Right cardiac atrium (tissue), 5 donors: ENCODE results near the gene HMGN1. TPM values are rescaled to one million over a fixed set of nuclear protein-coding genes. Genes with fewer than 3 reads are reported as not detected.

ENCODE experiments used
- ATAC-seq, 2 donors: fragments of 200-7000 bp; cut with Tn5 transposase; one replicate each; pipeline versions ENCODE4 v1.8.0 to v1.9.1; 2020; ENCODE audit warnings: moderate library complexity in 2 of 2, mild to moderate bottlenecking in 1 of 2
- DNase-seq, 3 donors: peaks; one replicate each; pipeline ENCODE4 v3.0.0-alpha.2; 2020
- H3K27ac ChIP-seq: one replicate; pipeline ENCODE4 v1.5.1; 2013; ENCODE audit warnings: mild to moderate bottlenecking, low read length, control low read depth, moderate library complexity
- H3K27me3 ChIP-seq: one replicate; pipeline ENCODE4 v1.6.1; 2013; ENCODE audit not compliant: control insufficient read depth, insufficient read depth
- H3K4me1 ChIP-seq: one replicate; pipeline ENCODE4 v1.6.1; 2013; ENCODE audit warnings: low read length; ENCODE audit not compliant: control insufficient read depth, insufficient read depth
- H3K4me3 ChIP-seq: one replicate; pipeline ENCODE4 v1.5.1; 2013; ENCODE audit warnings: low read length, control low read depth
- H3K9me3 ChIP-seq: one replicate; pipeline ENCODE4 v1.6.1; 2013; ENCODE audit warnings: low read length; ENCODE audit not compliant: control insufficient read depth
- WGBS: extraction: QIAGEN DNeasy Blood & Tissue Kit; methylation state at CpG from one replicate; pipeline ENCODE4 v1.1.7; 2013; 5-methylcytosine and 5-hydroxymethylcytosine counted together
- intact Hi-C, 4 donors: fragments of 100-400 bp; cut with DNase I; formaldehyde crosslinking; loops; one replicate each; pipeline versions ENCODE4 v1.11.0 to v1.14.0; 2022 to 2023
- polyA plus RNA-seq: library from polyadenylated mRNA; stranded (reverse); fragments of 200-250 nt; gene quantifications from one replicate; pipeline ENCODE4 v1.2.3, GENCODE V29; 2013
- total RNA-seq, 4 donors: library from RNA; stranded (reverse); fragmentation: NEBNext Ultra II Directional; extraction: Animal tissue kit (Norgen Biotek cat#: 25700); gene quantifications; one replicate each; pipeline ENCODE4 v1.2.1, GENCODE V29; 2021
- donor health status: healthy with polysubstance abuse.
- donor health status: DM: no; HTN: yes; CAD: no.
- donor health status: DM: no; HTN: no; CAD: no.
- donor health status: DM: no; HTN: yes; CAD: no; lungs with severe emphysema.
- donor health status: DM: yes; HTN: yes; CAD: no.

The HMGN1 gene
- total and polyA plus RNA-seq, 5 donors: 50.7 to 84.6 (median 78.2) TPM

GRCh38 chr21:39315603-39316445 lies 33.1 kb downstream of the HMGN1 start:
- Histone ChIP-seq H3K27ac (no peak overlapping the region), H3K9me3 (no peaks in the 10 kb centered on the region), H3K4me1 (peaks cover 8% of the 10 kb centered on the region), H3K27me3 (no peaks in the 10 kb centered on the region), H3K4me3 (no peak overlapping the region)
- ATAC-seq (no peak), DNase-seq (no peak)
- WGBS: 76% methylated on average over 9 of the region's 9 CpGs
- intact Hi-C loops: loop anchor here in 3 of 4 donors (2.0 to 10.0 kb wide), 2 partner anchors 65 to 69 kb away; a partner anchor contains a TSS

GRCh38 chr21:39314143-39315027 lies 34.5 kb downstream of the HMGN1 start:
- peaks cover 4% of the 10 kb centered on the region for H3K4me1 ChIP-seq
- intact Hi-C loops: loop anchor here (2.0 to 10.0 kb wide), 3 partner anchors 33 to 70 kb away; partner anchors contain the start of gene HMGN1 (in 2 of the 4)

GRCh38 chr21:39313571-39314142 lies 35.2 kb downstream of the HMGN1 start, which contains the start of gene BRWD1:
BRWD1 (minus strand) TSS chr21:39313632; CDS start chr21:39313491, 141 bp downstream.
- ATAC-seq (peak; percentile 83 to 84), DNase-seq (peak; percentile 86 to 95 (median 94))
- Histone ChIP-seq H3K27ac (peak within 1 kb of the TSS; percentile 93), H3K4me1 (peaks cover 4% of the 10 kb centered on the region), H3K27me3 (no peaks in the 10 kb centered on the region), H3K9me3 (no peaks in the 10 kb centered on the region), H3K4me3 (peak within 1 kb of the TSS; percentile 97)
- WGBS: under 1% methylated on average over 78 of the region's 78 CpGs
- intact Hi-C loops: loop anchor here (2.0 to 10.0 kb wide), 4 partner anchors 34 to 75 kb away; partner anchors contain the start of gene HMGN1 (in 2 of the 4)

More at GRCh38 chr21:39314143-39315027, 34.5 kb downstream of the HMGN1 start:
- Histone ChIP-seq H3K27me3 (no peaks in the 10 kb centered on the region), H3K9me3 (no peaks in the 10 kb centered on the region), H3K27ac (peak overlapping the region; percentile 82), H3K4me3 (peak overlapping the region; percentile 97)
- DNase-seq: peak; percentile 52 to 81 (median 78)
- ATAC-seq: peak; percentile 34 to 58
- WGBS: 2% methylated on average over 43 of the region's 43 CpGs

- DNase-seq (peak in 2 of 3 donors; percentile 76 to 80), ATAC-seq (peak; percentile 2 to 6)
- intact Hi-C loops: loop anchor here in 3 of 4 donors (2.0 to 10.0 kb wide), 3 partner anchors 34 to 76 kb away; partner anchors contain the start of gene HMGN1 (in 2 of the 3)
- H3K27ac ChIP-seq: peak overlapping the region; percentile 93
- whole genome bisulfite sequencing: under 1% methylated on average over 70 of the region's 71 CpGs
- H3K27me3 ChIP-seq: no peaks in the 10 kb centered on the region
- H3K4me3 ChIP-seq: peak overlapping the region; percentile 97
- peaks cover 4% of the 10 kb centered on the region for H3K4me1 ChIP-seq
- no peaks in the 10 kb centered on the region for H3K9me3 ChIP-seq
Measured at GRCh38 chr21:39313042-39313570, 35.8 kb downstream of the HMGN1 start.

GRCh38 chr21:39312112-39313041 lies 36.5 kb downstream of the HMGN1 start:
- DNase-seq: peak; percentile 93 to 97 (median 97)
- Histone ChIP-seq H3K4me1 (peaks cover 4% of the 10 kb centered on the region), H3K4me3 (peak overlapping the region; percentile 97), H3K27me3 (no peaks in the 10 kb centered on the region), H3K27ac (peak overlapping the region; percentile 93), H3K9me3 (no peaks in the 10 kb centered on the region)
- intact Hi-C loops: loop anchor here in 3 of 4 donors (2.0 to 10.0 kb wide), 3 partner anchors 35 to 76 kb away; partner anchors contain the start of gene HMGN1 (in 2 of the 3)
- 2% methylated on average over 62 of the region's 65 CpGs for WGBS
- peak; percentile 92 for ATAC-seq

- Histone ChIP-seq H3K4me1 (peaks cover 4% of the 10 kb centered on the region), H3K27ac (no peak overlapping the region), H3K9me3 (no peaks in the 10 kb centered on the region), H3K4me3 (no peak overlapping the region), H3K27me3 (no peaks in the 10 kb centered on the region)
- intact Hi-C loops: loop anchor here in 3 of 4 donors (5.0 to 10.0 kb wide), 2 partner anchors 36 to 74 kb away; partner anchors contain the start of gene HMGN1 (in 2 of the 3)
- DNase-seq: no peak
- WGBS: 91% methylated on average over 7 of the region's 7 CpGs
- no peak for ATAC-seq
Measured at GRCh38 chr21:39311164-39311563, 37.7 kb downstream of the HMGN1 start.

- H3K4me3 ChIP-seq: no peak overlapping the region
- intact Hi-C loops: no loop called here
- H3K27ac ChIP-seq: no peak overlapping the region
- peaks cover 1% of the 10 kb centered on the region for H3K4me1 ChIP-seq
- ATAC-seq (no peak), DNase-seq (no peak)
- H3K9me3 ChIP-seq: no peaks in the 10 kb centered on the region
- 93% methylated on average over 1 of the region's 1 CpG for WGBS
- no peaks in the 10 kb centered on the region for H3K27me3 ChIP-seq
Measured at GRCh38 chr21:39307466-39307865, 41.4 kb downstream of the HMGN1 start.

GRCh38 chr21:39300587-39300986 lies 48.3 kb downstream of the HMGN1 start:
- DNase-seq: no peak
- intact Hi-C loops: no loop called here
- no peaks in the 10 kb centered on the region for H3K27me3 ChIP-seq
- H3K4me1 ChIP-seq: no peaks in the 10 kb centered on the region
- no peak overlapping the region for H3K27ac ChIP-seq
- ATAC-seq: no peak
- no peaks in the 10 kb centered on the region for H3K9me3 ChIP-seq
- no peak overlapping the region for H3K4me3 ChIP-seq
- over 99% methylated on average over 3 of the region's 3 CpGs for WGBS

- no peak for DNase-seq
- intact Hi-C loops: no loop called here
- H3K27ac ChIP-seq: no peak overlapping the region
- no peaks in the 10 kb centered on the region for H3K4me1 ChIP-seq
- ATAC-seq: no peak
- no peaks in the 10 kb centered on the region for H3K27me3 ChIP-seq
- WGBS: 82% methylated on average over 2 of the region's 2 CpGs
- no peak overlapping the region for H3K4me3 ChIP-seq
- H3K9me3 ChIP-seq: no peaks in the 10 kb centered on the region
Measured at GRCh38 chr21:39296891-39297290, 52.0 kb downstream of the HMGN1 start.
